ENCODE results near the gene EXOC6B. TPM values are rescaled to one million over a fixed set of nuclear protein-coding genes. Genes with fewer than 3 reads are reported as not detected.

EXOC6B gene
- total and polyA plus RNA-seq, 2 of the 8 experiments (the other 6 are each of a cell fraction or from before 2014, with no cell fraction given): 13.5 to 33.0 TPM

DNA sequence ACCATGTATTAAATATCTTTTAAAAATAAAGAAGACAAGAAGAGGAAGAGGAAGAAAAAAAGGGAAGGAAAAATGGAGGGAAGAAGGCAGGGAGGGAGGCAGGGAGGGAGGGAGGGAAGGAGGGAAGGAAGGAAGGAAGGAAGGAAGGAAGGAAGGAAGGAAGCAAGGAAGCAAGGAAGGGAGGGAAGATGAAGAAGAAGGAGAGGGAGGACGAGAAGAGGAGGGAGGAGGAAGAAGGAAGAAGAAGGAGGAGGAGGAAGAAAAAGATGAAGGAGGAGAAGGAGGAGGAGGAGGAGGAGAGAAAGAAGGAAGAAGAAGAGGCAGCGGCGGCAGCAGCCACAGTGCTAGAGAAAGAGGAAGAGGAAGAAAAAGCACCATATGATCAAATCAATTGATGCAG is 189.6 kb downstream of the EXOC6B start (continued):
- TF ChIP-seq, protein P1, sequence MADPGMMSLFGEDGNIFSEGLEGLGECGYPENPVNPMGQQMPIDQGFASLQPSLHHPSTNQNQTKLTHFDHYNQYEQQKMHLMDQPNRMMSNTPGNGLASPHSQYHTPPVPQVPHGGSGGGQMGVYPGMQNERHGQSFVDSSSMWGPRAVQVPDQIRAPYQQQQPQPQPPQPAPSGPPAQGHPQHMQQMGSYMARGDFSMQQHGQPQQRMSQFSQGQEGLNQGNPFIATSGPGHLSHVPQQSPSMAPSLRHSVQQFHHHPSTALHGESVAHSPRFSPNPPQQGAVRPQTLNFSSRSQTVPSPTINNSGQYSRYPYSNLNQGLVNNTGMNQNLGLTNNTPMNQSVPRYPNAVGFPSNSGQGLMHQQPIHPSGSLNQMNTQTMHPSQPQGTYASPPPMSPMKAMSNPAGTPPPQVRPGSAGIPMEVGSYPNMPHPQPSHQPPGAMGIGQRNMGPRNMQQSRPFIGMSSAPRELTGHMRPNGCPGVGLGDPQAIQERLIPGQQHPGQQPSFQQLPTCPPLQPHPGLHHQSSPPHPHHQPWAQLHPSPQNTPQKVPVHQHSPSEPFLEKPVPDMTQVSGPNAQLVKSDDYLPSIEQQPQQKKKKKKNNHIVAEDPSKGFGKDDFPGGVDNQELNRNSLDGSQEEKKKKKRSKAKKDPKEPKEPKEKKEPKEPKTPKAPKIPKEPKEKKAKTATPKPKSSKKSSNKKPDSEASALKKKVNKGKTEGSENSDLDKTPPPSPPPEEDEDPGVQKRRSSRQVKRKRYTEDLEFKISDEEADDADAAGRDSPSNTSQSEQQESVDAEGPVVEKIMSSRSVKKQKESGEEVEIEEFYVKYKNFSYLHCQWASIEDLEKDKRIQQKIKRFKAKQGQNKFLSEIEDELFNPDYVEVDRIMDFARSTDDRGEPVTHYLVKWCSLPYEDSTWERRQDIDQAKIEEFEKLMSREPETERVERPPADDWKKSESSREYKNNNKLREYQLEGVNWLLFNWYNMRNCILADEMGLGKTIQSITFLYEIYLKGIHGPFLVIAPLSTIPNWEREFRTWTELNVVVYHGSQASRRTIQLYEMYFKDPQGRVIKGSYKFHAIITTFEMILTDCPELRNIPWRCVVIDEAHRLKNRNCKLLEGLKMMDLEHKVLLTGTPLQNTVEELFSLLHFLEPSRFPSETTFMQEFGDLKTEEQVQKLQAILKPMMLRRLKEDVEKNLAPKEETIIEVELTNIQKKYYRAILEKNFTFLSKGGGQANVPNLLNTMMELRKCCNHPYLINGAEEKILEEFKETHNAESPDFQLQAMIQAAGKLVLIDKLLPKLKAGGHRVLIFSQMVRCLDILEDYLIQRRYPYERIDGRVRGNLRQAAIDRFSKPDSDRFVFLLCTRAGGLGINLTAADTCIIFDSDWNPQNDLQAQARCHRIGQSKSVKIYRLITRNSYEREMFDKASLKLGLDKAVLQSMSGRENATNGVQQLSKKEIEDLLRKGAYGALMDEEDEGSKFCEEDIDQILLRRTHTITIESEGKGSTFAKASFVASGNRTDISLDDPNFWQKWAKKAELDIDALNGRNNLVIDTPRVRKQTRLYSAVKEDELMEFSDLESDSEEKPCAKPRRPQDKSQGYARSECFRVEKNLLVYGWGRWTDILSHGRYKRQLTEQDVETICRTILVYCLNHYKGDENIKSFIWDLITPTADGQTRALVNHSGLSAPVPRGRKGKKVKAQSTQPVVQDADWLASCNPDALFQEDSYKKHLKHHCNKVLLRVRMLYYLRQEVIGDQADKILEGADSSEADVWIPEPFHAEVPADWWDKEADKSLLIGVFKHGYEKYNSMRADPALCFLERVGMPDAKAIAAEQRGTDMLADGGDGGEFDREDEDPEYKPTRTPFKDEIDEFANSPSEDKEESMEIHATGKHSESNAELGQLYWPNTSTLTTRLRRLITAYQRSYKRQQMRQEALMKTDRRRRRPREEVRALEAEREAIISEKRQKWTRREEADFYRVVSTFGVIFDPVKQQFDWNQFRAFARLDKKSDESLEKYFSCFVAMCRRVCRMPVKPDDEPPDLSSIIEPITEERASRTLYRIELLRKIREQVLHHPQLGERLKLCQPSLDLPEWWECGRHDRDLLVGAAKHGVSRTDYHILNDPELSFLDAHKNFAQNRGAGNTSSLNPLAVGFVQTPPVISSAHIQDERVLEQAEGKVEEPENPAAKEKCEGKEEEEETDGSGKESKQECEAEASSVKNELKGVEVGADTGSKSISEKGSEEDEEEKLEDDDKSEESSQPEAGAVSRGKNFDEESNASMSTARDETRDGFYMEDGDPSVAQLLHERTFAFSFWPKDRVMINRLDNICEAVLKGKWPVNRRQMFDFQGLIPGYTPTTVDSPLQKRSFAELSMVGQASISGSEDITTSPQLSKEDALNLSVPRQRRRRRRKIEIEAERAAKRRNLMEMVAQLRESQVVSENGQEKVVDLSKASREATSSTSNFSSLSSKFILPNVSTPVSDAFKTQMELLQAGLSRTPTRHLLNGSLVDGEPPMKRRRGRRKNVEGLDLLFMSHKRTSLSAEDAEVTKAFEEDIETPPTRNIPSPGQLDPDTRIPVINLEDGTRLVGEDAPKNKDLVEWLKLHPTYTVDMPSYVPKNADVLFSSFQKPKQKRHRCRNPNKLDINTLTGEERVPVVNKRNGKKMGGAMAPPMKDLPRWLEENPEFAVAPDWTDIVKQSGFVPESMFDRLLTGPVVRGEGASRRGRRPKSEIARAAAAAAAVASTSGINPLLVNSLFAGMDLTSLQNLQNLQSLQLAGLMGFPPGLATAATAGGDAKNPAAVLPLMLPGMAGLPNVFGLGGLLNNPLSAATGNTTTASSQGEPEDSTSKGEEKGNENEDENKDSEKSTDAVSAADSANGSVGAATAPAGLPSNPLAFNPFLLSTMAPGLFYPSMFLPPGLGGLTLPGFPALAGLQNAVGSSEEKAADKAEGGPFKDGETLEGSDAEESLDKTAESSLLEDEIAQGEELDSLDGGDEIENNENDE (IDR thresholded peaks at IDR 0.05; ENCODE audit: insufficient replicate concordance, low read length): no peak
- TF ChIP-seq CBX5 (IDR thresholded peaks at IDR 0.05; ENCODE audit: low read depth, low read length) (no peak), SUZ12 (IDR thresholded peaks at IDR 0.05; ENCODE audit: low read length) (no peak), HDAC6 (IDR thresholded peaks at IDR 0.05; ENCODE audit: low read depth, low read length) (no peak), NRF1 (IDR thresholded peaks at IDR 0.05; ENCODE audit: low read depth, low read length) (no peak), GTF2F1 (IDR thresholded peaks at IDR 0.05; ENCODE audit: borderline replicate concordance, low read depth, low read length) (no peak), SIN3A (conservative IDR thresholded peaks at IDR 0.05 in 1 of 2, IDR thresholded peaks at IDR 0.05 in 1 of 2; ENCODE audit: low read depth in 1 of 2, low read length in 2 of 2) (no peak), RAD21 (IDR thresholded peaks at IDR 0.05 in 1 of 2, conservative IDR thresholded peaks at IDR 0.05 in 1 of 2; ENCODE audit: low read depth in 2 of 2, low read length in 2 of 2) (no peak), CHD1 (IDR thresholded peaks at IDR 0.05; ENCODE audit: low read depth, low read length) (no peak), RNF2 (IDR thresholded peaks at IDR 0.05; ENCODE audit: borderline replicate concordance, low read depth, low read length, missing control alignments, poor library complexity, severe bottlenecking) (no peak), SP4 (IDR thresholded peaks at IDR 0.05; ENCODE audit: low read length) (no peak)
